Fibroblast of lung (primary cell): Measurements from ENCODE around the gene SH3TC2. TPM values are rescaled to one million over a fixed set of nuclear protein-coding genes. Genes with fewer than 3 reads are reported as not detected.

Source experiments
- DNase-seq, 2 donors: peaks; one replicate each; pipeline versions ENCODE4 v3.0.0 to v3.0.0-alpha.2; 2010; ENCODE audit warnings: low read depth in 2 of 2
- H2AFZ ChIP-seq: 2 replicates; pipeline ENCODE4 v1.5.1; 2012; ENCODE audit warnings: low read length, control low read depth, inconsistent platforms
- H3K27ac ChIP-seq: 2 replicates; pipeline ENCODE4 v1.5.1; 2011; ENCODE audit warnings: low read length, control low read depth; ENCODE audit not compliant: insufficient read depth
- H3K27me3 ChIP-seq: 2 replicates; pipeline ENCODE4 v1.5.1; 2011; ENCODE audit warnings: mild to moderate bottlenecking, low read length; ENCODE audit not compliant: control insufficient read depth, insufficient read depth
- H3K36me3 ChIP-seq: 2 replicates; pipeline ENCODE4 v1.5.1; 2011; ENCODE audit warnings: low read length; ENCODE audit not compliant: control insufficient read depth, insufficient read depth
- H3K4me1 ChIP-seq: 2 replicates; pipeline ENCODE4 v1.5.1; 2011; ENCODE audit warnings: low read length; ENCODE audit not compliant: control insufficient read depth, insufficient read depth; ENCODE audit errors: extremely low read depth
- H3K4me2 ChIP-seq: 2 replicates; pipeline ENCODE4 v1.5.1; 2011; ENCODE audit warnings: low read length, control low read depth; ENCODE audit not compliant: insufficient read depth; ENCODE audit errors: extremely low read depth
- H3K4me3 ChIP-seq, 4 experiments: fragments of 200-600 bp in 1 of 4; sonication (generic) in 1 of 4; replicated peaks in 1 of 4; 2 replicates each; pipeline ENCODE4 v1.5.1; 2011 to 2016; ENCODE audit warnings: low read length in 4 of 4, low read depth in 3 of 4, mild to moderate bottlenecking in 3 of 4, control low read depth in 2 of 4, inconsistent platforms in 1 of 4, mixed read lengths in 1 of 4; ENCODE audit not compliant: insufficient read depth in 1 of 4; ENCODE audit errors: control extremely low read depth in 1 of 4
- H3K79me2 ChIP-seq: 2 replicates; pipeline ENCODE4 v1.5.1; 2012; ENCODE audit warnings: mild to moderate bottlenecking, low read length, inconsistent platforms; ENCODE audit not compliant: control insufficient read depth, insufficient read depth
- H3K9ac ChIP-seq: 2 replicates; pipeline ENCODE4 v1.5.1; 2011; ENCODE audit warnings: mild to moderate bottlenecking, low read length, control low read depth; ENCODE audit not compliant: insufficient read depth
- H3K9me3 ChIP-seq: 2 replicates; pipeline ENCODE4 v1.5.1; 2012; ENCODE audit warnings: low read depth, low read length; ENCODE audit not compliant: control insufficient read depth, insufficient read depth
- H4K20me1 ChIP-seq: 2 replicates; pipeline ENCODE4 v1.5.1; 2011; ENCODE audit warnings: low read length; ENCODE audit not compliant: control insufficient read depth, insufficient read depth; ENCODE audit errors: extremely low read depth
- EZH2 ChIP-seq: IDR thresholded peaks from 2 replicates; pipeline ENCODE4 v1.5.1; 2012; ENCODE audit warnings: low read length, control low read depth, mild to moderate bottlenecking; ENCODE audit errors: missing control alignments
- polyA plus RNA-seq, 2 donors: library from polyadenylated mRNA; depleted of rRNA in 1 of 2; stranded (reverse) in 1 of 2; unstranded in 1 of 2; fragments of >200 nt; gene quantifications; 2 replicates each; pipeline ENCODE4 v1.2.1, GENCODE V29; 2011 to 2012; ENCODE audit warnings: missing spikeins in 1 of 2
- total RNA-seq: library from RNA; depleted of rRNA; stranded (reverse); fragments of >200 nt; gene quantifications from 2 replicates; pipeline ENCODE4 v1.2.1, GENCODE V29; 2014
- TF ChIP-seq, protein P1 (sequence below), 2 donors: IDR thresholded peaks in 1 of 2; conservative IDR thresholded peaks in 1 of 2; 1 replicate in 1 of 2; 2 replicates in 1 of 2; pipeline ENCODE4 v1.5.1; 2011 to 2012; ENCODE audit warnings: low read length in 2 of 2, control low read depth in 1 of 2, inconsistent platforms in 1 of 2, low read depth in 1 of 2, mild to moderate bottlenecking in 1 of 2

SH3TC2 gene
- total and polyA plus RNA-seq, 2 donors (not counting 1 experiment from before 2014, with no cell fraction given) = 0.83 to 3.2 TPM

DNA sequence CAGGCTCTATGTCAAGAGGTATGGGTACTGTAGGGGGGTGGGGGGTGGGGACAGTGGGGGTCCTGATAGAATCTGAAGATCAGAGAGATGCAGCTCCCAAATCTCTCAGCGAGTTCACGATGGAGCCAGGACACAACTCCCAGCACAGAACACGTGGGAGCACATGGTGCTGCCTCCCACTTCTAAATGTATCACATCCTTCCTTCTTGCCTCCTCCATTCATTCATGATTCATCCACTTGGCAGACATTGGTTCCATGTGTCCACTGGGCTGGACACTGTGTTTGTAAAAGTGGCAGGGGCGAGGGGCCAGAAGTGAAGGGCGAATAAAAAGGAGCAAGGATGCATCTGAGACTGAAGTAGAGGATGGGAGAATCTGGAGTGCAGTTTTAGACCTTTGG, 33.9 kb downstream of the SH3TC2 start:
- Histone ChIP-seq H3K9ac (no peak overlapping the region), H3K4me2 (no peak overlapping the region), H3K27ac (no peak overlapping the region), H2AFZ (no peak overlapping the region), H3K27me3 (no peaks in the 10 kb centered on the region), H3K4me1 (peaks cover 3% of the 10 kb centered on the region), H3K4me3 (no peak overlapping the region), H3K79me2 (no peaks in the 10 kb centered on the region), H3K36me3 (no peaks in the 10 kb centered on the region), H4K20me1 (no peaks in the 10 kb centered on the region), H3K9me3 (no peaks in the 10 kb centered on the region)
- TF ChIP-seq, protein P1, sequence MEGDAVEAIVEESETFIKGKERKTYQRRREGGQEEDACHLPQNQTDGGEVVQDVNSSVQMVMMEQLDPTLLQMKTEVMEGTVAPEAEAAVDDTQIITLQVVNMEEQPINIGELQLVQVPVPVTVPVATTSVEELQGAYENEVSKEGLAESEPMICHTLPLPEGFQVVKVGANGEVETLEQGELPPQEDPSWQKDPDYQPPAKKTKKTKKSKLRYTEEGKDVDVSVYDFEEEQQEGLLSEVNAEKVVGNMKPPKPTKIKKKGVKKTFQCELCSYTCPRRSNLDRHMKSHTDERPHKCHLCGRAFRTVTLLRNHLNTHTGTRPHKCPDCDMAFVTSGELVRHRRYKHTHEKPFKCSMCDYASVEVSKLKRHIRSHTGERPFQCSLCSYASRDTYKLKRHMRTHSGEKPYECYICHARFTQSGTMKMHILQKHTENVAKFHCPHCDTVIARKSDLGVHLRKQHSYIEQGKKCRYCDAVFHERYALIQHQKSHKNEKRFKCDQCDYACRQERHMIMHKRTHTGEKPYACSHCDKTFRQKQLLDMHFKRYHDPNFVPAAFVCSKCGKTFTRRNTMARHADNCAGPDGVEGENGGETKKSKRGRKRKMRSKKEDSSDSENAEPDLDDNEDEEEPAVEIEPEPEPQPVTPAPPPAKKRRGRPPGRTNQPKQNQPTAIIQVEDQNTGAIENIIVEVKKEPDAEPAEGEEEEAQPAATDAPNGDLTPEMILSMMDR (conservative IDR thresholded peaks at IDR 0.05 in 1 of 2, IDR thresholded peaks at IDR 0.05 in 1 of 2; ENCODE audit: low read depth in 1 of 2, low read length in 2 of 2) = no peak
- TF ChIP-seq EZH2 = no peak
- DNase-seq = no peak

DNA sequence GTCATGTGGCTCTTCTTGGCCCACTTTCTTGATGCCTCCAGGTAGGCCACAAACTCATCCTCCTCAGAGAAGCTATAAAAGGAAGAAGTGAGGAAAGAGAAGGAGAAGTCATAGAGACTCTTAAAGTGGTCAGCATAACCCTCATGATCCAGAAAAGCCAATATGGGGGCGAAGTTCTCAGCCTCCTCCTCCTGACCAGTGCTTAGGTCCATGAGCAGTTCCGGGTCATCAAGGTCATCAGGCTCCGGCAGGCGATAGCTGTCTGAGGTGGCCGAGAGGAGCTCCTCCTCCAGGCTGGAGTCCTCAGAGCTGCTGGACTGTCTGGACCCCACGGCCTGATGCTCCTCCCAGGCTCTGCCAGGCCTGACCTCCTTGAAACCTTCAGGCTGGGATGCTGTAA, 34.7 kb downstream of the SH3TC2 start:
- H3K79me2 ChIP-seq = no peaks in the 10 kb centered on the region
- no peak overlapping the region for H2AFZ ChIP-seq
- H3K4me2 ChIP-seq = no peak overlapping the region
- H3K4me3 ChIP-seq = no peak overlapping the region
- no peak for DNase-seq
- H3K36me3 ChIP-seq = no peaks in the 10 kb centered on the region
- H3K27me3 ChIP-seq = no peaks in the 10 kb centered on the region
- H3K9me3 ChIP-seq = no peaks in the 10 kb centered on the region
- peaks cover 3% of the 10 kb centered on the region for H3K4me1 ChIP-seq
- no peak for TF ChIP-seq EZH2
- TF ChIP-seq, protein P1 (conservative IDR thresholded peaks at IDR 0.05 in 1 of 2, IDR thresholded peaks at IDR 0.05 in 1 of 2; ENCODE audit: low read depth in 1 of 2, low read length in 2 of 2) = no peak
- no peak overlapping the region for H3K27ac ChIP-seq
- H3K9ac ChIP-seq = no peak overlapping the region
- no peaks in the 10 kb centered on the region for H4K20me1 ChIP-seq

DNA sequence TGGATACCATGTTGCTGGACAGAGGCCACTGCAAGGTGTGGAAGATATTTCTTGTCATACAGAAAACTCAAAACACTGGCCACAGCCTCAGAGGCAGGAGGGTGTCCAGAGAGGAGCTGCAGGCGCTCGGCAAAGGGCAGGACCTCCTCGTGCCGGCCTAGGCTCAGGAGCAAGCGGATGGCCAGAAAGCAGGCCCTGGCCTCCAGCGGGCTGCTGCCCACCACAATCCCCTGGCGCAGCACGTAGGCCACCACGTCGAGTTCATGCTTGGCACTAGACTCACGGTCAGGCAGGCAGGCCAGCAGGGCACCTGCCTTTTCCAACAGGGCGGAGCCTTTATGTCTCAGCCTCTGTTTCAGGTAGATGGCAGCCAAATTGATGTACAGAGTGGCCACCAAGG, 35.2 kb downstream of the SH3TC2 start:
- Histone ChIP-seq H3K4me1 (peaks cover 3% of the 10 kb centered on the region), H3K4me3 (no peak overlapping the region), H3K79me2 (no peaks in the 10 kb centered on the region), H3K4me2 (no peak overlapping the region), H3K9ac (no peak overlapping the region), H3K36me3 (no peaks in the 10 kb centered on the region), H3K9me3 (no peaks in the 10 kb centered on the region), H3K27me3 (no peaks in the 10 kb centered on the region), H4K20me1 (no peaks in the 10 kb centered on the region), H3K27ac (no peak overlapping the region), H2AFZ (no peak overlapping the region)
- TF ChIP-seq EZH2 = no peak
- TF ChIP-seq, protein P1 (conservative IDR thresholded peaks at IDR 0.05 in 1 of 2, IDR thresholded peaks at IDR 0.05 in 1 of 2; ENCODE audit: low read depth in 1 of 2, low read length in 2 of 2) = no peak
- DNase-seq = no peak
